GM18498 (cell line): ENCODE results near the gene ZNF837.
"Not testable (repeated sequence)": the region's sequence is repeated elsewhere in the genome, so short reads cannot be mapped to it uniquely, and the experiment has no call there.

Experiments used
- ATAC-seq: cut with Tn5 transposase; IDR thresholded peaks from one replicate; pipeline ENCODE4 v1.9.1; 2021; ENCODE audit warnings: mild to moderate bottlenecking, moderate library complexity; ENCODE audit not compliant: unreplicated experiment

The ZNF837 gene

DNA sequence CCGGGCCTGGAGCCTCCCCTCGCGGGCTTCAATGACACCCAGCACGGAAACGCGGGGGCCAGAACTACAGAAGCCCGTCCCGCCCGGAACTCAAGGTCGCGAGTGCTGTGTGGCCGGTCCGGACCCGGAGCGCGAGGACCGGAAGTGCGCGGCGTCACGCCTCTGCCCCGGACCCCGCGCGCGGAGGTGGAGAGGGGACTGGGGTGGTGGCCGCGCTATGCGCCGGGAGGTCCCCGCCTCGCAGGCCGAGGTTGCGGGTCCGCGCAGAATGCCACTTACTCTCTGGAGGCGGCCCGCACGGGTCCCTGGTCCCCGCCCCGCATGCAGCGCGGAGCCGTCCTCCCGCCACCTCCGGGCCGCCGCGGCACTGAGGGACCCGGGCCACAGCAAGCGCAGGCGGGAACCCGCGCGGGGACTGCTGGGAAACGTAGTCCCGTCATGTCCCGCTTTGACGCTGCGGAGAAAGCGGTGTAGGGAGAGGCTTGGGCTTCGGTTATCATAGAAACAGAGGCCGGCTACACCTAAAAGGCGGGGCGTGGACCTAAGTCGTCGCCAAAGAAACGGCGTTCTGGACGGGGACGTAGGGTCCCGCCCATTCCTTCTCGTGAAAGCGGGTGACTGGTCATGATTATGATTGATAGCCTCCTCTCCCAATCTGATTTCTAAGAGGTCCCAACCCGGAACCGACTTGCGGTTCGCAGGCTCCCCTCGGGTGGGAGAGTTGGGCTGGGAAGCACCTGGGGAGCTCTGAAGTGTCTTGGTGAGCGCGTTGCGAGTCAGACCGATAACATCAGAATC, at the start of gene ZNF837:
ZNF837 (minus strand) TSS at position 369 of the 798 bp plus-strand sequence. CDS start 11,698 bp downstream, outside the sequence.
- peak; percentile 83 for ATAC-seq

DNA sequence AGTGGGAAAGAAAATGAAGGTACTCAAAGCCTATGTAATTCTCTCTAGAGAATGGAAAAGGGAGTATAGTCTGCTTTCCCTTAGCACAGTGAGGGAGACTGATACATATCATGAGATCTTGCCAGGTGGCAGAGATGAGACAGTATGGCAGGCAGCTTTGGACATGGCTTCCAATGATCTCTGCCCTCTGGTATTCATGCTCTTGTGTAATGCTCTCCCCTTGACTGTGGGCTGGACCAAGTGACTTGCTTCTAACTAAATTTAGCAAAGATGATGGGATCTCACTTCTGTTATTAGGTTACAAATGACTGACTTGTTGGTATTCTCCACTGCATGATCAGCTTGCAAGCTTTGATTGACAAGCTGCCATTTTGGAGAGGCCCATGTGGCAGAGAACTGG, 48.9 kb upstream of the ZNF837 start:
- no peak for ATAC-seq

DNA sequence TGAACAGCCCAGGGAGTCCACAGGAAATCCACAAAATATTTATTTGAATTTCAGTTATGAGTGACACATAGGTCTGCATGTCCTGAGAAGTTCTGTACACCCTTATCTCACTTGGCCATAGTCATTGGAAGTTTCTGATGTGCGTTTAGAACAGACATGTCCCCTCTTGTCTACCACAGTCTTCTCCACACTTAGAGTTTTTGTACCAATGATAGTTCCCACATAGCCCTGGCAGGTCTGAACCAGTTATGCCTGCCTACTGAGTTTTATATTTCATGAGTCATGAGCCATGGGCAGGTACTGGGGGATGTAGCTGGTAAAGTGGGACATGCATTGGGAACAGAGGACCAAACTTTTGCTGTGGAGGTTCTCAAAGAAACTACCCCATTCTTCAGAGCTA, 47.8 kb upstream of the ZNF837 start:
- ATAC-seq: no peak

DNA sequence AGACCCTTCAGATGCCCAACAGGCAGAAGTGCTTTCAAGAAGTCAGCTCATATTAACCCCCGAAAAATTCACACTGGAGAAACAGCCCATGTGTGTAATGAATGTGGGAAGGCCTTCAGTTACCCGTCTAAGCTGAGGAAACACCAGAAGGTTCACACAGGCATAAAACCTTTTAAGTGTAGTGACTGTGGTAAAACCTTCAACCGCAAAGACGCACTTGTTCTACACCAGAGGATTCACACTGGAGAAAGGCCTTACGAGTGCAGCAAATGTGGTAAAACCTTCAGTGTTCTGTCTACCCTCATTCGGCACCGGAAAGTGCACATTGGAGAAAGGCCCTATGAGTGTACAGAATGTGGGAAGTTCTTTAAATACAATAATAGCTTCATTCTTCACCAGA, 36.2 kb upstream of the ZNF837 start:
- no peak for ATAC-seq

DNA sequence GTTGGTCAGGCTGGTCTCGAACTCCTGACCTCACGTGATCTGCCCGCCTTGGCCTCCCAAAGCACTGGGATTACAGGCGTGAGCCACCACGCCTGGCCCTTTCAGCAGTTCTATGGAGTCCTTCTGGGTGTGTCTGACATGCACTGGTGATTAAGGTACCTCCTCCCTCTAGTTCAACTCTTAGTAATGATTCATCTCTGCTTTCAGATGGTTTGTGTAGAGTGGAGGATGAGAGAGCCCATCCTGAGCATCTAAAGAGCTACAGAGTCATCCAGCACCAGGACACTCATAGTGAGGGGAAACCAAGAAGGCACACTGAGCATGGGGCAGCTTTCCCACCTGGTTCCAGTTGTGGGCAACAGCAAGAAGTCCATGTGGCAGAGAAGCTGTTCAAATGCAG, 35.8 kb upstream of the ZNF837 start:
- ATAC-seq: no peak

DNA sequence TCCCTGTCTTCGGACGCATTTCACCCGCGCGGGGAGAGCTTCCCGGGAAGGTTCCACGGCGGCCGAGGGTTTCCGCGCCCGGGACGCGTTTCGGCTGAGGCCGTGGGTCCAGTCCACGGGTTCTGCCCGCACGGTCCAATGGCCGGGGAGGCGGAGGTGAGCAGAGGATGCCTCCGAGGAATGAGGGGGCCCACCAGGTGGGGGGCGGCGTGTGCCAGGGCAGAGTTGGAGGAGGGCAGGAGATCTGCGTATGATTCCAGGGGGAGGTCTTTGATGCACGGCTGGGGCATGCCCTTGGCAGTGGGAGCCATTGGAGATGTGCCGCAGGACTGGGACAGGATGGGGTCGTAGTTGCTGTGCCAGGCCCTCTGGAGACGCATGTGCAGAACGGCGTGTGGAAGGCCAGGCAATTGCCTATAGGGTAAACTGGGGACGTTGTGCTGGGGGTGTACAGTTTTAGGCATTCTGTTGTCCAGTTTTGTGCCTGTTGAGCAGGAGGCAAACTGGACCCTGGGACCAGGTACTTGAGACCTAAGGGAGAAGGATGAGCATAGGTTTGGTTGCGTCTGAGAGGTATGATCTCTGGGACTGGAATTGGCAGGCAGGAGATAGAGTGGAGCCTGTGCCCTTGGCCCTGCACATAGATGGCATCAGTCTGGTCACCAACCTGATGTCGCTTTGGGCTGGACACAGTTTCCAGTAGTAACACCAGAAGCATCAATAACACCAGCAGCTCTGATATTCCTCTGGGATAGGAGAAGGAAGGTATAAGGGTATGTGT, 28.4 kb upstream of the ZNF837 start:
- ATAC-seq: peak; percentile 3

DNA sequence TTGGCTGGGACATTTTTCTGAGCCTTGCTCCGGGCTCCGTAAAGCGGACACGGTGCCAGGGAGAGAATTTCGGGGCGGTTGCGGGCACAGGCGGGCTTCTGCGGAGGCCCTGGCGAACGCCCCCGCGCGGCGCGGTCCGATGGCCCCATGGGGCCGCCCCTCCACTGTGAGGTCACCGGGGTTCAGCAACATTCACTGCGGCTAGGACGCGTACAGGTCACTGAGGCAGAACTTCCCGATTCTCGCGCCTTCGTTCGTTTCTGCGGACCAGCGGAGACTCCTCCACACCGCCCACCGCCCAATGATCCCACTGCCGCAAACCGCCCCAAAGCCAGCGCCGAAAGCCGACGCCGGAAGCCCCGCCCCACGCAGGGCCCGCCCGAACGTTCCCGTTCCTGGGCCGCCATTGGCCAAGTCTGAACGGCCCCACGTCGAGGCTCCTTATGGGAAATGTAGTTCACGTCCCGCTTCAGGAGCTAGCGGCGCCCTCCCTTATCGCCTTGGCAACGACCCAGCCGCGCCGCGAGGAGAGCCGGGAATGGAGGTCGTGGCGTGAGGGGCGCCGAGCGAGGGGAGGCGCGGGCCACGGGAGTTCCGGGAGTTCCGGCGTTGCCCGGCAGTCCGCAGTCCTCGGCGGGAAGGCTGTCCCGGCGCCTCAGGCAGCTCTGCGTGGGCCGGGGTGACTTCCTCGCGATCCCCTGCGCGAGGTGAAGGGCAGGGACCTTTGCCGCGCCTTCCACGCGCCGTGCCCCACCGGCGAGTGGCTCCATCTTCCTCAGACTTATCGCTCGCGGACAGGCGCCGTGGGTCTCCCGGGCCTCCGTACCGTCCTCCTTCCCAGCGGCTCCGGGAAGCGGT, 27.6 kb upstream of the ZNF837 start, which contains the start of gene ZNF584:
ZNF584 (plus strand) TSS at position 498 of the 858 bp plus-strand sequence. CDS start 499 bp downstream, outside the sequence.
- peak; percentile 93 for ATAC-seq

DNA sequence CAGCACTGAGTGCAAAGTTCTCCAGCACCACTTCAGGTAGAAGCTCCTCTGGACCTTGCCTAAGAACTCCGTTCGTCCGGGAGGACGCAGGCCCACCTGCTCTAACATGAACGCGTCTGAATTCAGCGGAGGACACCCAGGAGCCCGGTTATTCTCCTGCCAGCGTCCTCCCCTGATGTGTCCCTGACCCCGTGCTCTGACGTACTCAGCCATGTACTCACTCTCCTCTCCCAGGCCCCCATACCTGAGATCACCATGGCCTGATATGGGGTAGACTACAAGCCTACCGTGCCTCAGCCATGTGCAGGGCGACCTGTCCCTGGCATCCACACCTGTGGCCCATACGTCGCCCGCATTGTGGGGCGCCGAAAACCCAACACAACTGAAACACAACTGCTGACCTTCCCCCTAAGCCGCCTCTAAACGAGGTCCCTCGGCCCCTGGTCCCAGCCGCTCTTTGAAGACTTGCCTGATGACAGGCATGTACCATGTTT, 26.9 kb upstream of the ZNF837 start:
- ATAC-seq: no peak

DNA sequence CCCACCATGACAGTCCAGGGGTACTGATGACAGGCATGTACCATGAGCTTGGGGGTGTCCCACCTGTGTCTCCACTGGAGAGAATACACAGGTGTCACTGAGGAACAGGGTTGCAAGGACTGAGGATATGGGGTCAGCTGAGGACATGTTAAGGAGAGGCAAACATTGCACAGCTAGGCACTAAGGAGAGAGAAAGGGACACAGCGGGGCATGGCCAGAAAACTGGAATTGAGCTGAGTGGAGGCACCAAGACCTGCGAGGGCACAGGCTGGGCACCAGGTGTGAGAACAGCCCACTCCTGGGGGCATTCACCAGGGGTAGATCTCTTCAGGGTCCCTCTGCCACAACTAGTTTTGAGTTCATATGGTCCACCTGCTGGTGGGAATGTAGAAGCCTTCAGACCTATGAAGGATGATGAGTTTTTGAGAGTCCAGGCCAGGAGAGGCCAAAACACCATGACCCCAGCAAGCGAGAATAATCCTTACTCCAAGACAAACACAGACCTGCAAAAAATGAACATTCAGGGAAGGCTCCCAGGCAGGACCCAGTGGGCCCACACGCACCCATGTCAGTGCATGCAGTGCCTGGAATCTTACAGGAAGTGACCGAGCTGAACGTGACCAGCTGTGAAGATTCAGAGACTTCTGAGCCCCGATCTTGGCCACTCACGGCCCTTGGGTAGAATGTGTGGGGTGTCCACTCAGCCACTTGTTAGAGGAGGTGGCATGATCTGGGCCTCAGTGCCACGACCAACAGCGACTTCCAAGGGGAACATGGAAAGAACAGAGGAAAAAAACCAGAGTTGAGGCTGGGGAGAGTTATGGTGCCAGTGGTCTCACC, 26.2 kb upstream of the ZNF837 start:
- ATAC-seq: no peak

DNA sequence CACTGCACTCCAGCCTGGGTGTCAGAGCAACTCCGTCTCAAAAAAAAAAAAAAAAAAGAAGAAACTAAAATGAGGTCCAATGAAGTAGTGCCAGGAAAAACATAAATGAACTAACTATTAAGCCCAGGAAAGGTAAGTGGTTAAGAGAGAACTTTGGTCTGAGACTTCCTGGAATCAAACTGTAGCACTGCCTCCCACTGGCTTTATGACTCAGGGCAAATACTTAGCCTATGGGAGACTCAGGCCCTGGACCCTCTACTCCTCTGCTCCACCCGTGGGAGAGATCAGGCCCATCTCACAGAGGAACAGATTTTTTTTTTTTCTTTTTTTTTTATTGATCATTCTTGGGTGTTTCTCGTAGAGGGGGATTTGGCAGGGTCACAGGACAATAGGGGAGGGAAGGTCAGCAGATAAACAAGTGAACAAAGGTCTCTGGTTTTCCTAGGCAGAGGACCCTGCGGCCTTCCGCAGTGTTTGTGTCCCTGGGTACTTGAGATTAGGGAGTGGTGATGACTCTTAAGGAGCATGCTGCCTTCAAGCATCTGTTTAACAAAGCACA, 23.2 kb upstream of the ZNF837 start:
- ATAC-seq: not testable (repeated sequence)

DNA sequence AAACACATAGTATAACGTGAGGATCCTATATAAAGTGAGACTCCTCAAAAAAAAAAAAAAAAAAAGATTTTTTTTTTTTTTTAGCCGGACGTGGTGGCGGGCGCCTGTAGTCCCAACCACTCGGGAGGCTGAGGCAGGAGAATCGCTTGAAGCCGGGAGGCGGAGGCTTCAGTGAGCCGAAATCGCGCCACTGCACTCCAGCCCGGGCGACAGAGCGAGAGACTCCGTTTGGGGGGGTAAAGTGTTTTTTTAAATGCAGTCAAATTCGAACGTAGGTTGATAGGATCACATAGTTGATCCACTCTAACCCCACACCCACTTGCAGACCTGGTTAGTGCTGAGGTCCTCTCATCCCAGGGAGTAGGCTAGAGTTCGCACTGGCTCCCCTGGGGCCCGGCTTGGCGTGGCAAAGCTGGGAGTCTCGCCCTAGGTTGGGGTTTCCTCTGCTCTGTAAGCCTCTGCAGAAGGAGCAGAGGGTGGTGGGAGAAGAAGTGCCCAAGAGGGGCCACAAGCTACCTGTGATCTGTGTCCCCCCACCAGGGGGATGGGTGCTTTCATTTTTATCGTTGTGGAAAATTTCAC, 21.1 kb upstream of the ZNF837 start:
- no peak for ATAC-seq

DNA sequence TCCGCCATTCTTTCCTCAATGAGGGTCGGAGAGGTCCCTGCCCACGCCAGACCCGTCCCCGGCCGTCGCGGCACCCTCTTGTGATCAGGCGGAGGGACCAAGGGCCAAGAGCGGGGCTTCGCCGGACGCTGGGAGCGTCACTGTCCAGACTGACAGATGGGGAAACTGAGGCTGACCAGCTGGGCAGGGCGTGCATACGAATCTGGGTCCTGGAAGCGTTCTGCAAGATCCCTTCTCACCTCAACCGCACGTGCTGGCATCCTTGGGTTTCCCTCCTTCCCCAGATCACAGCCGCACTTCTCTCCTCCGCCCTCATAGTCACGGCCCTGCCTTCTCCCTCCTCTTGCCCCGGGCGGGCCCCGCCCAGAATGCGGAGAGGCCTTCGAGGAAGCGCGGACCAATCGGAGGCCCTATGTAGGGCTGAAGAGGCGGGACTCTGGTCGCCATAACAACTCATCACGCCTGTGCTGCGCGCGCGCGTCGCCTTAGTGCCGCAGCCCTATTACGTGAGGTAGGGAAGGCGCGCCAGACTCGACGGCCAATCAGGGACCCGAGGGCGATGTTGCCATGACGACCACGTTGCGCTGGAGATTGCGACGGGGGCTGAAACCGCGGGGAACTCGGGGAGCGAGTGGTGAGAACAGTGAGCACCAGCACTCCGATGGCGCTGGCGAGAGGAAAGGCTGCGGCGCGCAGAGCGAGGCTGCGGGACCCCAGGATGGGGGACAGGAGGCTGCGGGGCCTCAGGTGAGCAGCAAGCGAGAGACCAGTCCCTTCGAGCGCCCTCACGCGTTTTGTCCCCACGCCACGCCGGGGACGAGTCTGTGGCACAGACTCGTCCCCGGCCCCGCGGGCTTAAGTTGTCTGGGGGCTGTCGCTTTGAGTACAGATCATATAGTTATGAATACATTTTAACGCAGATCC, 20.3 kb upstream of the ZNF837 start:
- peak; percentile 98 for ATAC-seq

DNA sequence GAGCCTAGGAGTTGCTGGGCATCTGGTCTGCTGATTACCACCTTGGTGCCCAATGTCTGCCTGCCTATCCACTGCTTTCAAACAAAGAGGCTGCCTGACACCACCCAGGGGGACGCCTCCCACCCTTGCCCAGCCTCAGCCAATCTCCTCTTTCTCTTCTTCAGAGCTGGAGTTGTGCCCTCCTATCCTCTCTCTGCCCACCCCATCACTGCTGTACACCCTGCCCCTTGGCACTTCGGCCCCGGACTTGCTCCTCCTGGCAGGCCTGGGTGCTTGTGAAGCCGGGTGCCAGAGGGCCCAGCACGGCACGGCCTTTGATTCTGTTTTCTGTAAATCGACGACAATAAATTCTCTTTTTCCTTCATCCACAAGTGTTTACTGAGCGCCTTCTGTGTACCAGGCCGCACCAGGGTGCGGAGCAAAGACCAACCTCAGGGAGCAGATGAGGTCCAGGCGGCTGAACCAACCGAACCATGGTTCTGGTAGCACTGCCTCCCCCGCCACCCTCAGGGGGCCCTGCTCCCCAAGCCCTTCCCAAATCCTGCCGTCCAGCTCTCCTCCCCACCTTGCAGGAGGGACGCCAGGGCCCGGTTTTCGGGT, 19.6 kb upstream of the ZNF837 start:
- no peak for ATAC-seq

DNA sequence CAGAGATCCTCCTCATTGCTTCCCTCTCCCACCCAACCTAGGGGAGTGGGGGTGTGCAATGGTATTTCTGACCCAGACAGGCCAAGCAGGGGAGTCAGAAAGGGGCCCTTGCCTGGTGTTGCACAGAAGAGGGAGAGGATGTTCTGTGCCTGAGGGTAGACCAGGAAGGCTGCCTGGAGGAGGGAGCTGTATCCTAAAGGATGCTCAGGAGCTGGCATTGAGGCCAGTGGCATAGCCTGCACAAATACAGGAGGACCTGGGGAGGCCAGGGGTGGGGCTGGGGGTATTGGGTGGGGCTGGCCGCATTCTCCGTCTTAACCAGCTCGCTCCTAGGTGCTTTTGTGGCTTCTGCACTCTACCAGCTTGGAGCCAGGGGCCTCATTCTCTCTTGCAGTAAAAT, 19.1 kb upstream of the ZNF837 start:
- no peak for ATAC-seq

DNA sequence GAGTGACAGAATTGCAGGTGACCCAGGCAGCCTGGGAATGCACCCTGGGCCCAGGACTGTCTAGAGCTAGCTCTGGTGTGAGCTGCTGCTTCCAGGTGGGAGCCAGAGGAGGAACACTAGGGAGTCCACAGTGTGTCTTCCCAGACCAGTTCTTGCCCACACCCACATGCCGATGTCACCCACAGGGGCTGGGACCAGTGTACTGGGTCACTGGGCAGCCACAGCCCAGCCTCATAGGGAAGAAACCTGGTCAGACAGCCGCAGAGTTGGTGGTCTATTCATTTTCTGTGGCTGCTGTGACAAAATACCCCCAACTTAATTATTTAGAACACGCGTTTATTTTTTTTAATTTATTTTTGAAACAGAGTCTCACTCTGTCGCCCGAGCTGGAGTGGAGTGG, 17.7 kb upstream of the ZNF837 start:
- ATAC-seq: no peak

DNA sequence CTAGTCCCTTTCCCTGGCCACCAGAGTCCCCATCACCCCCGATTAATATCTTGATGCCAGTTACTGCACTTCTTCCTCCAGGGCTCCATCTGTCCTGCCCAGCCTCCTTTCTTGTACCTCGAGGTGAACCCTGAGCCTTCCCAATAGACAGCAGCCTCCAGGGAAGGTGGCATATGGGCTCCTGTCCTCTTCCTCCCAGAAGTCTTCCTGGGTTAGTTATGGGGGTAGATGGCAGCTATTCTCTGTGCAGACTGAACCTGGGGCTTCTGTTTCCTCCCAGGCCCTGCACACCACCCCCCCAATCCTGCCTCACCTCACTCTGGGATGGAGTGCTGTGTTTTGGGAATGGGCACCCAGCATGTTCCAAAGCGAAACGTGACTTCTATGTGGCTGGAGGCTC, 17.3 kb upstream of the ZNF837 start:
- ATAC-seq: no peak

DNA sequence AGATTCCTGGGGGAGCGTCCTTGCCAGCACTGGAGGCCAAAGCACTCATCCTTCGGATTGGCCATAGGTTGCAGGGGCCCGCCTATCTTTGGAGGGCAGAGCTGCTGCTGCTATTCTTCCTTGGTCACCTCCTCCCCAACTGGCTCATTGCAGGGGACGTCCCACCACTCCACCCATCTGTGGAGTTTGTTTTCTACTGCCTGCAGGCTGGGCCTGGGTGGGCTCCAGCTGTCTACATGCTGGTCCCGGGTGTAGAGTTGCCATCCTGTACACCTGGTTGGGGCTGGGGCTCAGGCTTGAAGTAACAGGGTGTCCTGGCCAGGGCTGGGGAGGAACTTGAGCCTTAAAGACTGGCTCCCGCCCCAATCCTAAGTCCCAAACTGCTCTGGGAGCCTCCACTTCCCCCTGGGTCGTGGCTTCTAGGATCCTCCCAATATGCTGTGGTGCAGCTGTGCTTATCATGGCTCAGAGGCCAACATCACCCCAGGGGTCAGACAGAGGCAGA, 16.8 kb upstream of the ZNF837 start:
- no peak for ATAC-seq
